Measurements from ENCODE around the gene STK31.
"Not testable (repeated sequence)": the region's sequence is repeated elsewhere in the genome, so short reads cannot be mapped to it uniquely, and the experiment has no call there.

STK31 gene

GRCh38 chr7:23810099-23810498, 100.1 kb downstream of the STK31 start:
- no peak for TF ChIP-seq ZFX (IDR thresholded peaks at IDR 0.05)
- TF ChIP-seq, protein P1, sequence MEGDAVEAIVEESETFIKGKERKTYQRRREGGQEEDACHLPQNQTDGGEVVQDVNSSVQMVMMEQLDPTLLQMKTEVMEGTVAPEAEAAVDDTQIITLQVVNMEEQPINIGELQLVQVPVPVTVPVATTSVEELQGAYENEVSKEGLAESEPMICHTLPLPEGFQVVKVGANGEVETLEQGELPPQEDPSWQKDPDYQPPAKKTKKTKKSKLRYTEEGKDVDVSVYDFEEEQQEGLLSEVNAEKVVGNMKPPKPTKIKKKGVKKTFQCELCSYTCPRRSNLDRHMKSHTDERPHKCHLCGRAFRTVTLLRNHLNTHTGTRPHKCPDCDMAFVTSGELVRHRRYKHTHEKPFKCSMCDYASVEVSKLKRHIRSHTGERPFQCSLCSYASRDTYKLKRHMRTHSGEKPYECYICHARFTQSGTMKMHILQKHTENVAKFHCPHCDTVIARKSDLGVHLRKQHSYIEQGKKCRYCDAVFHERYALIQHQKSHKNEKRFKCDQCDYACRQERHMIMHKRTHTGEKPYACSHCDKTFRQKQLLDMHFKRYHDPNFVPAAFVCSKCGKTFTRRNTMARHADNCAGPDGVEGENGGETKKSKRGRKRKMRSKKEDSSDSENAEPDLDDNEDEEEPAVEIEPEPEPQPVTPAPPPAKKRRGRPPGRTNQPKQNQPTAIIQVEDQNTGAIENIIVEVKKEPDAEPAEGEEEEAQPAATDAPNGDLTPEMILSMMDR (conservative IDR thresholded peaks at IDR 0.05): no peak
- no peak overlapping the region for H3K27ac ChIP-seq

GRCh38 chr7:23811540-23811939, 101.5 kb downstream of the STK31 start:
- TF ChIP-seq, protein P1 (conservative IDR thresholded peaks at IDR 0.05): peak; percentile 69
- no peak for TF ChIP-seq ZFX (IDR thresholded peaks at IDR 0.05)

GRCh38 chr7:23828125-23828524, 118.1 kb downstream of the STK31 start:
- H3K27ac ChIP-seq: not testable (repeated sequence)

More at GRCh38 chr7:23811540-23811939, 101.5 kb downstream of the STK31 start:
- H3K27ac ChIP-seq: no peak overlapping the region

DNA sequence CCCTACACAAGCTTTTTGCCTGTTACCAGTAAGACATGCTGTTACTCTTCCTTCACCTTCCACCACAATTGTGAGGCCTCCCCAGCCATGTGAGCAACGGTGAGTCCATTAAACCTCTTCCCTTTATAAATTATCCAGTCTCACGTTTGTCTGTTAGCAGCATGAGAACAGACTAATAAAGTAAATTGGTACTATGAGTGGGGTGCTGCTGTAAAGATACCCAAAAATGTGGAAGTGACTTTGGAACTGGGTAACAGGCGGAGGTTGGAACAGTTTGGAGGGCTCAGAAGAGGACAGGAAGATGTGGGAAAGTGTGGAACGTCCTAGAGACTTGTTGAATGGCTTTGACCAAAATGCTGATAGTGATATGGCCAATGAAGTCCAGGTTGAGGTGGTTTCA, 122.7 kb downstream of the STK31 start:
- H3K27ac ChIP-seq: not testable (repeated sequence)

GRCh38 chr7:23833405-23833804, 123.4 kb downstream of the STK31 start:
- no peak overlapping the region for H3K27ac ChIP-seq
- TF ChIP-seq ZFX (IDR thresholded peaks at IDR 0.05): no peak
- TF ChIP-seq, protein P1 (conservative IDR thresholded peaks at IDR 0.05): no peak

DNA sequence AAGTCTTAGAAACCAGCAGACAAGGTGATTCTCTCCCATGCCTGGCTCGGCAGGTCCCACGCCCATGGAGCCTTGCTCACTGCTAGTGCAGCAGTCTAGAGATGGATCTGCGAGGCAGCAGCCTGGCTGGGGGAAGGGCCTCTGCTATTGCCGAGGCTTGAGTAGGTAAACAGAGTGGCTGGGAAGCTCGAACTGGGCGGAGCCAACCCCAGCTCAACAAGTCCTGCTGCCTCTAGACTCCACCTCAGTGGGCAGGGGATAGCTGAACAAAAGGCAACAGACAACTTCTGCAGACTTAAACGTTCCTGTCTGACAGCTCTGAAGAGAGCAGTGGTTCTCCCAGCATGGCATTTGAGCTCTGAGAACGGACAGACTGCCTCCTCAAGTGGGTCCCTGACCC, 134.8 kb downstream of the STK31 start:
- H3K27ac ChIP-seq: peak overlapping the region; percentile 29

GRCh38 chr7:23852135-23852534, 142.1 kb downstream of the STK31 start:
- no peak for TF ChIP-seq ZFX (IDR thresholded peaks at IDR 0.05)
- TF ChIP-seq, protein P1 (conservative IDR thresholded peaks at IDR 0.05): no peak
- H3K27ac ChIP-seq: no peak overlapping the region

DNA sequence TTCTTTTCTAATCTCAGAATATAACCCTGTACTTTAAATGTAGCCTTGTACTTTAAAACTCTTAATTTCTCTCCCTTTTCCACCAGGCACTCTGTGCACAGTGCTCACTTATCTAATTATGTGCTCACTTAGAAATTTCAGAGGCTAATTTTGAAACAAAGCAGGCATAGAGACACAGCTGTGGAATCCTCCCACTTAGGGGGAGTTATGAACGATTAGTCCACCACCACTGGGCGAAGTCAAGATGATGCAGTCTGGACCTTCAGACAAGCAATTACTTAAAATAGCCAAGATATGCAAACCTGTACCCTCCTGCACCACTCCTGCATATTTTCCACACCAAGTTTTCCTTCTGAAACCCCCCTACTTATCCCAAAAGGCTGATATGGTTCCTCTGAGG, 143.0 kb downstream of the STK31 start:
- TF ChIP-seq ZFX (IDR thresholded peaks at IDR 0.05): no peak
- TF ChIP-seq, protein P1 (conservative IDR thresholded peaks at IDR 0.05): no peak
- no peak overlapping the region; the same call in 1 of the 2 replicates for H3K27ac ChIP-seq

DNA sequence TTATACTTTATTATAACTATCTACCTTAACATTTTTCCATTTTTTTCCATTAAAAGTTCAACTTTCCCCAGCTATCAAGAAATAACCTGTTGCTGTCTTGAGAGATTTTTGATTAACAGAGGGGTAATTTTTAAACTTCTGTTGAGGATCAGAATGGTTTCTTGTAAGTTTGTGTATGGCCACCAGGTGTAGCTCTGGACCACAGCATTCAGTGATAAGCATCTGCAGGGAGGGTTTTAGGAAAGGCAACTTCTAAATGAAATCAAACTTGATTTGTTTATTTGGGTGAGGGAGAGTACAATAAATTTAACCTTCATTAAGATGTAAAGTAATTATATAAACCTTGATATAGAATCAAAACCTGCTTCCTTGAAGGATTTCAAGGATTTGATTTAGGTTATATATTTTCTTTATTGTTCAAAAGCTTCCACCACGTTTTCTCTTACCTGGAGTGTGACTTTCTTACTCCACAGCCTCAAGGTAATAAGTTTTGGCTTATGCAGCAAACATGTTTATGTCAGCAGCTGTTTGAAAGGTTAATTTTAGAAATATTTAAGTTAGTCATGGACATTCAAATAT, 153.3 kb downstream of the STK31 start:
- TF ChIP-seq, protein P1 (conservative IDR thresholded peaks at IDR 0.05): peak; percentile 87
- TF ChIP-seq ZFX (IDR thresholded peaks at IDR 0.05): no peak
- H3K27ac ChIP-seq: no peak overlapping the region

Measured in C4-2B (cell line).